Mesangial cell (primary cell): ENCODE data around the gene CLNS1A. TPM values are rescaled to one million over a fixed set of nuclear protein-coding genes. Genes with fewer than 3 reads are reported as not detected.

ENCODE experiments used
- total RNA-seq: library from RNA; depleted of rRNA; stranded (reverse); fragments of >200 nt; gene quantifications from 2 replicates; pipeline ENCODE4 v1.2.3, GENCODE V29; 2015

Gene CLNS1A, protein sequence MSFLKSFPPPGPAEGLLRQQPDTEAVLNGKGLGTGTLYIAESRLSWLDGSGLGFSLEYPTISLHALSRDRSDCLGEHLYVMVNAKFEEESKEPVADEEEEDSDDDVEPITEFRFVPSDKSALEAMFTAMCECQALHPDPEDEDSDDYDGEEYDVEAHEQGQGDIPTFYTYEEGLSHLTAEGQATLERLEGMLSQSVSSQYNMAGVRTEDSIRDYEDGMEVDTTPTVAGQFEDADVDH
- total RNA-seq: 74.3 and 74.8 TPM in 2 replicates

DNA sequence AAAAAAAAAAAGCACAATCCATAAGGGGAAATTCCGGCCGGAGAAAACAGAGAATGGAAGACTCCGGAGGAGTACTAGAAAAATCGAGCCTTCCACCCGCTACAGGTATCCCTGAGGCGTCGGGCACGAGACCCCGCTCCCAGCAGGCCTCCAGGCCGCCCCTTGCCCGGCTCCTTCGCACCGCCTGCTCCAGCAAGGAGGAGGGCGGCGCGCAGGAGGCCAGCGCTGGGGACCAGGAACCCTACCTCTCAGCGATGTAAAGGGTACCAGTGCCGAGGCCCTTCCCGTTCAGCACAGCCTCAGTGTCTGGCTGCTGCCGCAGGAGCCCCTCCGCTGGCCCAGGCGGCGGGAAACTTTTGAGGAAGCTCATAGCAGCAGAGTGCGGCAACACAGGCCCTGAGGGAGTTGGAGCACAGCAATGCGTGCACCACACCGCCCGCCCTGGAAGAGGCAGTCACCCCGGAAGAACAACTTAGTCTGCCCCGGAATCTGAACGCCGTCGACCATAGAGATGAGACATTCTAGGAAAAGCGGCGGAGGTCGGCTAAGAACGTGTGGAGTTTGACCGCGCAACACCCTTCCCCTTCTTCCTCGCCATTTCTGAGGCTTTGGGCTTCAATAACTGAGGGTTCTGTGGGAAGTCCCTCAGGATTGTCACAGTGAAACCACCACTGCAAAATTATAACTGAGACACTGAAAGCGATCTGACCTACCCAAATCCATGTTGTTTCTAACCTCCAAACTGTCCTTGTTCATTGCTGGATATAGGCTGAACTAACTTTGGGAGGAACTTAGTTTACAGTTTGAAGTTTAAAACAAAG is at the start of gene CLNS1A:
TSS of gene CLNS1A (minus strand) at position 450 of the 821 bp plus-strand sequence. CDS start at position 370, 80 bp downstream.

GRCh38 chr11:77589521-77590193 is 47.9 kb downstream of the CLNS1A start, which contains the start of gene AQP11:
Gene AQP11, plus strand, starts transcription at chr11:77589953. Its CDS starts 40 bp downstream, at chr11:77589993.

Other genes starting within 250 kb of the CLNS1A start
- 27.7 and 33.3 TPM in 2 replicates for gene PAK1, start 163.7 kb downstream of the CLNS1A start, total RNA-seq
- gene AQP11, start 47.8 kb downstream of the CLNS1A start, total RNA-seq: 0.33 and 2.4 TPM in 2 replicates
- gene RSF1, start 182.9 kb upstream of the CLNS1A start, total RNA-seq: 8.5 and 9.5 TPM in 2 replicates
- gene AAMDC, start 183.3 kb upstream of the CLNS1A start, total RNA-seq: 14.7 and 16.1 TPM in 2 replicates